Measurements from ENCODE around the gene TDRD10.

Gene TDRD10, protein sequence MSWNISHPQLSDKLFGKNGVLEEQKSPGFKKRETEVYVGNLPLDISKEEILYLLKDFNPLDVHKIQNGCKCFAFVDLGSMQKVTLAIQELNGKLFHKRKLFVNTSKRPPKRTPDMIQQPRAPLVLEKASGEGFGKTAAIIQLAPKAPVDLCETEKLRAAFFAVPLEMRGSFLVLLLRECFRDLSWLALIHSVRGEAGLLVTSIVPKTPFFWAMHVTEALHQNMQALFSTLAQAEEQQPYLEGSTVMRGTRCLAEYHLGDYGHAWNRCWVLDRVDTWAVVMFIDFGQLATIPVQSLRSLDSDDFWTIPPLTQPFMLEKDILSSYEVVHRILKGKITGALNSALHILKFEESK

DNA sequence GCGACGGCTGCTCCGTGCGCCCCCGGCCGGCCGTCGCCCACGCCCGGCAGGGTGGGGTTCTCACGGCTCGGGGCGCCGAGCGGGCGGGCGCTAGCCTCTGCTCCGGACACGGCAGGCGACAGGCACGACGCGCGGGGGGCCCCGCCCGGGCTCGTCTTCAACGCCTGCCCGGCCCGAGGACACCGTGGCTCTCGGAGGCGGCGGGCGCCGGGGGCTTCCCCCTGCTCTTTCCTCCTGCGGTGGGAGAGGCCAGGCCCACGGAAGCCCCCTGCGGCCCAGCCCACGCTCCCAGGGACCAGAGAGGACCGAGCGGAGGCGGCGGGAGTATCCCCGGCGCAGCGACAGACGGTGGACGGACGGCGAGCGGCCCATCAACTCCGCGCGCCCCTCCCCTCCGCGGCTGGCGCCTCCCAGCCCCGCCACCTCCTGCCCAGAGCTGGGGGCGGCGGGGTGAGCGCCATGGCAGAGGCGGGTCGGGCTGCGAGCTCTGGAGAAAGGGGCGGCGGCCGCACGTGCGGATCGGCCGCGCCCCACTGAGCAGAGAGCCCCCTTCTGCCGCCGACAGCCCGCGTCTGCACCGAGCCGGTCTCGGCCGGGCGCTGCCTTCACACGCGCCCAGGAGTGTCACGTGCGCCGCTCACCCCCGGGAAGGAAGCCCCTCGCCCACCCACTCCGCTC lies at the start of gene TDRD10, which contains the start of gene SHE:
Gene TDRD10 (plus strand): TSS at position 154 of the 678 bp plus-strand sequence. CDS start 4,685 bp downstream, outside the sequence.
Gene SHE (minus strand): TSS at position 347 of the 678 bp plus-strand sequence. CDS start 386 bp downstream, outside the sequence.
- H3K27ac ChIP-seq = no peak within 1 kb of the TSS
- TF ChIP-seq CTCF (conservative IDR thresholded peaks at IDR 0.05) = no peak
- TF ChIP-seq ZFX (IDR thresholded peaks at IDR 0.05) = no peak

GRCh38 chr1:154453161-154453560 lies 48.9 kb upstream of the TDRD10 start:
- H3K27ac ChIP-seq = no peak overlapping the region
- TF ChIP-seq CTCF (conservative IDR thresholded peaks at IDR 0.05) (no peak), ZFX (IDR thresholded peaks at IDR 0.05) (no peak)

DNA sequence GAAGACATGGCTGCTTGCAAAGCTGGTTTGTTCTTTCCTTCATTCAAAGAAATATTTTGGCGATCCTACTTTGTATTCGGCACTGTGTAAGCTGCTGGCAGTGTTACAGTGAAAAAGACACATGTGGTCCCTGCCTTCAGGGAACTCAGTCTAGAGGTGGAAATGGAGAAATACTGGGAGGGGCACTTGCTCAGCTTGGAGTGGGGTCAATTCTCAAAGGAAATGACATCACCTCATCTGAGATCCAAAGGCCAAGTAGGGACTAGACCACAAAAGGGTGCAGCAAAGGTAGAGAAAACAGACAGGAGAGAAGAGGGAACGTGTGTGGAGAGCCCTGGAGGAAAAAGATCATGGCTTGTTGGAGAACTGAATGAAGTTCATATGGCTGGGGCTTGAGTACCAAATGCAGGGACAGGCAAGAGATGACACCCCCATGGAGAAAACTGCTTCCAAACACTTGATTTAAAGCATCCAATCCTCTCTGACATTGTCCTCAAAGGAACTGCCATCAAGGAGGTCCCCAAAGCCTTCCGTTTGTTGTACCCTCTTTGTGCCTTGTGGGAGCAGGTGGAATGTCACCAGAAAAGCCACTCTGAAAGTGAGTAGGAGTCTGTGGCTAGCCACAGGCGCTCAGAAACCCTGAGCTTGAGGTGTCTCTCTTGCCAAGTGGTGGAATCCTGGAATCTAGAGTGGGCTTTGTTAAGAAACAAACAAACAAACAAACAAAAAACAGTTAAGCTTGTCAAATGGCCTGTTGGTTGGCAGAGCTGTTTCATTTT lies 48.3 kb upstream of the TDRD10 start:
- no peak overlapping the region for H3K27ac ChIP-seq
- TF ChIP-seq CTCF (conservative IDR thresholded peaks at IDR 0.05) = no peak
- TF ChIP-seq ZFX (IDR thresholded peaks at IDR 0.05) = no peak

GRCh38 chr1:154454386-154455120 lies 47.5 kb upstream of the TDRD10 start:
- no peak overlapping the region for H3K27ac ChIP-seq
- TF ChIP-seq ZFX (IDR thresholded peaks at IDR 0.05) (no peak), CTCF (conservative IDR thresholded peaks at IDR 0.05) (no peak)

DNA sequence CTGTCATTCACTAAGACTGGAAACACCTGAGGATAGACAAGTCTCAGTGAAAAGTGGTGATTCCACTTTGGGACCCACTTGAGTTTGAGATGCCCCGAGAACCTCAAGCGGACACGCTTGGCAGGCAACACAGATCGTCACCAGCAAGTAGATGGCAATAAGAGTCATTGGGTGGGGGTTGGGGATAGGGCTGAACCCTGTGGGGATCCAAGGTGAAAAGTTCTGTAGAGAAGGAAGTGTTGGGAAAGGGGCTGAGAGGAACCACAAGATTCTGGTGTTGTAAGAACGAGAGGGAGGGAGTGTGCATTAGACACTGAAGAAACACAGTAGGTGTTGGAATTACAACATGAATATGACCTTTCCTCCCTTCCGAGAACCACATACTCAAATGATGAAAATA lies 45.4 kb upstream of the TDRD10 start:
- no peak overlapping the region for H3K27ac ChIP-seq
- TF ChIP-seq CTCF (conservative IDR thresholded peaks at IDR 0.05) (no peak), ZFX (IDR thresholded peaks at IDR 0.05) (no peak)

DNA sequence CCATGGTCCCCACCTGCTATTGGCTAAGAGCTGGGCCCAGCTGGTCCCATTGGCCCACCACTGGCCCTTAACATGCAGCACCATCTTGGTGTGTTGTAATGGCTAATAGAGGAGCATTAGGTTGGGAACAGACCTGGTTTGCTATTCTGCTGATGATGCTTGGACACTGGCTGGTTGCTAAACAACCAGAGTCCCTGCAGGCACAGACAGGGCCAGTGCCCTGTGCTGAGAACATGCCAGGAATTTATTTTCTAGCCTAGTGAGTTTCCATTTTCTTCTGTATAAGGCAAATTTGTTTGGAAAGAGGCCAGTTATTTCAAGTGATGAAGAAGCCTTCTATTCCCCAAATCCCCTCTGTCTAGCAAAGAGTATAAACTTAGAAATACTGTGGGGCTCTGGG lies 42.9 kb upstream of the TDRD10 start:
- H3K27ac ChIP-seq = no peak overlapping the region
- no peak for TF ChIP-seq ZFX (IDR thresholded peaks at IDR 0.05)
- no peak for TF ChIP-seq CTCF (conservative IDR thresholded peaks at IDR 0.05)

Data from C4-2B (cell line).